Activated T-cell treated with anti-CD3 and anti-CD28 coated beads, Interleukin-2, amount 50 U/mL, for 24 hours (primary cell): ENCODE measurements around the gene COG4.

ENCODE experiments used
- DNase-seq: peaks from one replicate; pipeline ENCODE4 v3.0.0-alpha.2; 2020
- H3K27ac Mint-ChIP-seq: 2 replicates; pipeline ENCODE4 v1.8.0; 2020; ENCODE audit warnings: mild to moderate bottlenecking, mixed read lengths
- H3K27me3 Mint-ChIP-seq: 2 replicates; pipeline ENCODE4 v1.8.0; 2020; ENCODE audit warnings: mixed read lengths
- H3K36me3 Mint-ChIP-seq: 2 replicates; pipeline ENCODE4 v1.8.0; 2020; ENCODE audit warnings: low read depth, mixed read lengths
- H3K4me1 Mint-ChIP-seq: 2 replicates; pipeline ENCODE4 v1.8.0; 2020; ENCODE audit warnings: low read depth, mixed read lengths
- H3K4me3 Mint-ChIP-seq: 2 replicates; pipeline ENCODE4 v1.8.0; 2020; ENCODE audit warnings: mild to moderate bottlenecking, moderate library complexity, mixed read lengths
- H3K9me3 Mint-ChIP-seq: 2 replicates; pipeline ENCODE4 v1.8.0; 2020; ENCODE audit warnings: mixed read lengths

COG4 gene

DNA sequence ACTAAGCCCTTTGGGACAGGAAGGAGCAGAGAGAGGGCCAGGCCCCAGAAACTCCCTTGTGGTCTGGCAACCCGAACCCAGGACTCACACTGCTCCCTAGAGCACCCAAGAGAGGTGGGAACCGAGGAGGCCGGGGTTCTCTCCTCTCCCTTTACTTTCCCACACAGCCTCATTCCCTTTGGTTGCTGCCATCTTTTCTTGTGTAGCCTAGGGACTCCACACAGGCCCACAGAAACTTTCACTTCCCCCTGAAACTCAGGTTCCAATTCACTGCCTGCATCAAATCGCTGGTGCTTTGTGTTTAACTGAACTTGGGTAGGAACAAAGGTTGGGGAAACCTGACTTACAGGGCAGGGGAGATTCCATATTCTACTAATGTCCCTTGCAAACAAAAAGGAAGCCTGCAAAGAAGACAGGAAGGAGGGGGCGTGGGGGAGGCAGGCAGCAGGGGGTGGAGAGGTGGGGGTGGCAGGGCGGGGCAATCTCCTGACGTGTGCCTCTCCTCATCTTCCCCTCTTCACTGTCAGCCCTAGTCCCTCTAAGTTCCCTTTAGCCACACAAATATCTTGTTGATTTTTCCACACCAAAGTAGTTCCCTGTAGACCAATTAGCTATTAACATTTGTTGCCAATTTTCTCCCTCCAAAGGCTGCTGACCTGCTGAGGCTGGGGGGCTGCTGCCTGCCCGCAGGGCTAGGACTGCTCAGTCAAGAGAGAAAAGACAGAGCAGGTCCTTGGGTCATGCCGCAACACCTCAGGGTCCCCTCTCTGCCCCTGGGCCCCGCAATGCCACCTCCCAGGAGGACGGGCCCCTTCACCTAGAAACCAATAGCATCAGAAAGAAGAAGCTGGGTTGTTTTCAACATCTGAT, 92.5 kb downstream of the COG4 start:
- Mint-ChIP-seq H3K27ac (peak overlapping the region; percentile 88), H3K36me3 (peaks cover 12% of the 10 kb centered on the region), H3K27me3 (no peaks in the 10 kb centered on the region), H3K9me3 (no peaks in the 10 kb centered on the region), H3K4me3 (peak overlapping the region; percentile 60), H3K4me1 (peaks cover 72% of the 10 kb centered on the region)
- DNase-seq, result peak; percentile 55
